Limb (tissue), 2 donors: Measurements from ENCODE around the gene MYO9A.
"Not testable (repeated sequence)": the region's sequence is repeated elsewhere in the genome, so short reads cannot be mapped to it uniquely, and the experiment has no call there.

Experiments
- DNase-seq, 2 donors: peaks; one replicate each; pipeline ENCODE4 v3.0.0-alpha.2; 2016; ENCODE audit errors: extremely low spot score in 2 of 2

Gene MYO9A

GRCh38 chr15:72086920-72087648 is 30.9 kb downstream of the MYO9A start:
- no peak for DNase-seq

GRCh38 chr15:72086010-72086697 is 31.8 kb downstream of the MYO9A start:
- no peak for DNase-seq

DNA sequence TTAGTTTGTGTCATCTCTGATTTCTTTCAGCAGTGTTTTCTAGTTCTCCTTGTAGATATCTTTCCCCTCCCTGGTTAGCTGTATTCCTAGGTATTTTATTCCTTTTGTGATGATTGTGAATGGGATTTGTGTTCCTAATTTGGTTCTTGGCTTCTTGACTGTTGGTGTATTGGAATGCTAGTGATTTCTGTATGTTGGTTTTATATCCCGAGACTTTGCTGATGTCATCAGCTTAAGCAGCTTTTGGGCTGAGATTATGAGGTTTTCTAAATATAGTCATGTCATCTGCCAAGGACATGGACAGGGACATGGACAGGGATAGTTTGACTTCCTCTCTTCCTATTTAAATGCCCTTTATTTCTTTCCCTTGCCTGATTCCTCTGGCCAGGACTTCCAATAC is 35.8 kb downstream of the MYO9A start:
- no peak for DNase-seq

DNA sequence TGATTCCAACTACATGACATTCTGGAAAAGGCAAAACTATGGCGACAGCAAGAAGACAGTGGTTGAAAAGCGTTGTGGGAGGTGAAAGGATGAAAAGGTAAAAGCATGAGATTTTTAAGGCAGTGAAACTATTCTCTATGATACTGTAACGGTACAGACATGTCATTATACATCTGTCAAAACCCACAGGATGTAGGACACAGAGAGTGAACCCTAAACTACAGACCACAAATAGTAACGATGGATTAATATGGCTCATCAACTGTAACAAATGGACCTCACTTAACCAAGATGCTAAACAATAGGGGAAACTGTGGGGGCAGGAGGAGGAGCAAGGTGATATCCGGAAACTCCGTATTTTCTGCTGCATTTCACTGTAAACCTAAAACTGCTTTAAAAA is 39.1 kb downstream of the MYO9A start:
- DNase-seq: no peak

- no peak for DNase-seq
Observed at GRCh38 chr15:72077950-72078349, 40.0 kb downstream of the MYO9A start.

GRCh38 chr15:72074335-72075060 is 43.5 kb downstream of the MYO9A start:
- no peak for DNase-seq

GRCh38 chr15:72071448-72071825 is 46.5 kb downstream of the MYO9A start:
- not testable (repeated sequence) for DNase-seq

DNA sequence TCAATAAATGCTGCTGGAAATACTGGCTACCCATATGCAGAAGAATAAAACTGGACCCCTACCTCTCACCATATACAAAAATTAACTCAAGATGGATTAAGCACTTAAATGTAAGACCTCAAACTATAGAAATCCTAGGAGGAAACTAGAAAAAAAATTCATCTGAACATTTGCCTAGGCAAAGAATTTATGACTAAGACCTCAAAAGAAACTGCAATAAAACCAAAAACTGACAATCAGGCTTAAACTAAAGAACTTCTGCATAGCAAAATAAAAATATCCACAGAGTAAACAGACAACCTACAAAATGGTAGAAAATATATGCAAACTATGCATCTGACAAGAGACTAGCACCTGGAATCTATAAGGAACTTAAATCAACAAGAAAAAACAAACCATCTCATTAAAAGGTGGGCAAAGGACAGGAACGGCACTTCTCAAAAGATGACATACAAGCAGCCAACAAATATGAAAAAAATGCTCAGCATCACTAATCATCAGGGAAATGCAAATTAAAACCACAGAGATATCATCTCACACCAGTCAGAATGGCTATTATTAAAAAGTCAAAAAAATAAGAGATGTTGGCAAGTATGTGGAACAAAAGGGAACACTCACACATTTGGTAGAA is 47.0 kb downstream of the MYO9A start:
- no peak for DNase-seq

- no peak for DNase-seq
Observed at GRCh38 chr15:72068856-72069255, 49.1 kb downstream of the MYO9A start.

DNA sequence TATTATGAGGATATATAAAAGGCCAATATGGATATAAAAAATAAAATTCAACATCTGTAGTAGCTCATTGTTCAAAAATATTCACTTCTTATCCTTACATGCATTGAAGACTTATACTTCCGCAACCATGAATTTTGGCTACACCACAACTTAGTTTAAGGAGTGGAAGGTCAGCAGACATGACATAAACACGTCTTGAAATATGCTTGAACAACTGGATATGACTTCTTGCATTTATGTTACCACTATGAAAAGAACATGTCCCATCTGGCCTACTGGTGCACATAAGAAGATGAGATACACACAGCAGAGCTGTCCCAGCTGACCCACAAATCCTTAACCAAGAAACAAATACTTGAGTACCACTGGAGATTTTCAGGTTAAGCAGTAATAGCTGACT is 52.1 kb downstream of the MYO9A start:
- no peak for DNase-seq

- DNase-seq: no peak
Observed at GRCh38 chr15:72063186-72063585, 54.8 kb downstream of the MYO9A start.

DNA sequence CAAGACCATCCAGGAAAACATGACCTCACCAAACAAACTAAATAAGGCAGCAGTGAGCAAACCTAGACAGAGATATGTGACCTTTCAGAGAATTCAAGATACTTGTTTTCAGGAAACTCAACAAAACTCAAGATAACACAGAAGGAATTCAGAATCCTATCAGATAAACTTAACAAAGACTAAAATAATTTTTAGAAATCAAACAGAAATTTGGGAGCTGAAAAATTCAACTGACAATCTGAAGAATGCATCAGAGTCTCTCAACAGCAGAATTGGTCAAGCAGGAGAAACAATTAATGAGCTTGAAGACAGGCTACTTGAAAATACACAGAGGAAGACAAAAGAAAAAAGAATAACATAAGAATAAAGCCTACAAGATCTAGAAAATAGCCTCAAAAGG is 55.6 kb downstream of the MYO9A start:
- DNase-seq: no peak

GRCh38 chr15:72060687-72061250 is 57.2 kb downstream of the MYO9A start:
- no peak for DNase-seq

DNA sequence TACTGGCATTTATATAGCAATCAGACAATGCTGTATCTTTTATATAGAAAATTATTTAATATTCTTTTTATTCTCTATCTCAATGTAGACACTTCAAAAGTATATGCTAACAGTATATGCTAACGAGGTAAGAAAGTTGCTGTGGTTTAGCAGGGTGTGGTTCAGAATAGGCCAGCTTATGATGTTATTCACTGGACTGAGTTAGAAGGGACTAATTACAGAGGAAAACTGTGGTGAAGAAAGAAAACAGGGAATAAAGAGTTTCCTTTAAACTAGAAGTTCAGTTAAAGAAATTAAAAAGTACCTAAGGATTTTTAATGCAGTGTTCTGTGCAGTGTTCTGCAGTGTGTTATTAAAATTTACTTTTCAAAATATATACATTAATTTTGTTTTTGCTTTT is 59.4 kb downstream of the MYO9A start:
- DNase-seq: no peak

GRCh38 chr15:72057548-72058091 is 60.3 kb downstream of the MYO9A start:
- no peak for DNase-seq

- DNase-seq: not testable (repeated sequence)
Observed at GRCh38 chr15:72056217-72056616, 61.7 kb downstream of the MYO9A start.

DNA sequence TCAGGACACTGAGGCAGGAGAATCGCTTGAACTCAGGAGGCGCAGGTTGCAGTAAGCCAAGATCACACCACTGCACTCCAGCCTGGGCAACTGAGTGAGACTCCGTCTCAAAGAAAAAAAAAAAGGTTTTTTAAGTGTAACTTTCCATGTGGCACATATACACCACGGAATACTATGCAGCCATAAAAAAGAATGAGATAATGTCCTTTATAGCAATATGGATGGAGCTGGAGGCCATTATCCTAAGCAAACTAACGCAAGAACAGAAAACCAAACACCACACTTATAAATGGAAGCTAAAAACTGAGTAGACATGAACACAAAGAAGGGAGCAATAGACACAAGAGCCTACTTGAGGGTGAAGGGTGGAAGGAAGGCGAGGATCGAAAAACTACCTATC is 64.7 kb downstream of the MYO9A start:
- DNase-seq: not testable (repeated sequence)

DNA sequence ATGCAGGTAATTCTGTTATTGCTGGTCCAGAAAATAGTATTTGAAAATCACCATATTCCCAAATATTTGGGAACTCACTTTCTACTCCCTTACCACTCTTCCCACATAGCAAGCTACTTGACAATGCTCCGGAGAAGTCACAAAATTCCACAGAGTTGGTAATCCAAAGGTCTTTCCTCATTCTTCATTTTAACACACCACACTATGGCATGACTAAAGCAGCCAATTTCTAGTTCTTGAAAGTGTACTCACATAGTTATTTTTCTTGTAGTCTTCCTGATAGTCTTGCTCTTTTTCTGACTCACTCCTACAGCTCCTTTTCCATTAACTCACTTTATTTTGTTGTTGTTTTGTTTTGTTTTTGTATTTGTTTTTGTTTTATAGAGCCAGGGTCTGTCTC is 67.2 kb downstream of the MYO9A start:
- no peak for DNase-seq

GRCh38 chr15:72047020-72047419 is 70.9 kb downstream of the MYO9A start:
- no peak for DNase-seq

DNA sequence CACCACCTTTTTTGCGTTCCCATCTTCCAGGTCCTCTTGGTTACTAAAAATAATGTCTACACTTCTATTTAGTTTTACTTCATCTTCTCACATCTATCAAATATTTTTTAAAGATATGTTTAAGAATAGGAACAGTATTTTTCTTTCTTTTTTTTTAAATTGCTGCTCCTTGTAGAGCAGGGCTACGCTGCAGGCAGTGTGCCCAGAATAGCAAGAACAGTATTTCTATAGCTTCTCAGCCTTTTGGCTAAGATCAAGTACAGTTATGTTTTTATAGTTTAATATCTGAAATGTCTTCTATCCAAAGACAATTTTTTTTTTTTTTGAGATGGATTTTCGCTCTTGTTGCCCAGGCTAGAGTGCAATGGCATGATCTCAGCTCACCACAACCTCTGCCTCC is 73.0 kb downstream of the MYO9A start:
- DNase-seq: peak in 1 of 2 donors; percentile 45

- no peak for DNase-seq
Observed at GRCh38 chr15:72042865-72043264, 75.1 kb downstream of the MYO9A start.
